GM12875 (cell line): ENCODE data around the gene DPYSL5.

ENCODE experiments used
- H3K4me3 ChIP-seq: one replicate; pipeline ENCODE4 v1.5.1; 2011; ENCODE audit warnings: low read depth, low read length, control low read depth
- CTCF ChIP-seq: IDR thresholded peaks from 2 replicates; pipeline ENCODE4 v1.5.1; 2011; ENCODE audit warnings: low read depth, mild to moderate bottlenecking, control low read depth, inconsistent platforms, low read length, moderate library complexity, borderline replicate concordance; ENCODE audit not compliant: insufficient read depth

Gene DPYSL5

GRCh38 chr2:26818972-26819371 lies 29.0 kb upstream of the DPYSL5 start:
- H3K4me3 ChIP-seq: no peak overlapping the region
- TF ChIP-seq CTCF: no peak

- no peak for TF ChIP-seq CTCF
- H3K4me3 ChIP-seq: no peak overlapping the region
Observed at GRCh38 chr2:26820932-26821331, 27.0 kb upstream of the DPYSL5 start.

GRCh38 chr2:26822877-26823276 lies 25.1 kb upstream of the DPYSL5 start:
- H3K4me3 ChIP-seq: no peak overlapping the region
- TF ChIP-seq CTCF: no peak

- H3K4me3 ChIP-seq: no peak overlapping the region
- no peak for TF ChIP-seq CTCF
Observed at GRCh38 chr2:26838121-26838906, 9.6 kb upstream of the DPYSL5 start.

GRCh38 chr2:26840937-26841610 lies 6.9 kb upstream of the DPYSL5 start:
- TF ChIP-seq CTCF: no peak
- no peak overlapping the region for H3K4me3 ChIP-seq

GRCh38 chr2:26843041-26843440 lies 4.9 kb upstream of the DPYSL5 start:
- no peak overlapping the region for H3K4me3 ChIP-seq
- no peak for TF ChIP-seq CTCF

- TF ChIP-seq CTCF: no peak
- H3K4me3 ChIP-seq: no peak overlapping the region
Observed at GRCh38 chr2:26845021-26845420, 2.9 kb upstream of the DPYSL5 start.
